Caco-2 (cell line): Measurements from ENCODE around the gene IFT74. TPM values are rescaled to one million over a fixed set of nuclear protein-coding genes. Genes with fewer than 3 reads are reported as not detected.

Source experiments
- BruUV-seq: library from RNA; stranded (reverse); fragments of 400-500 nt; replicated peaks from 2 replicates; lab custom pipeline; 2021; lab: Mats Ljungman, UMichigan
- CTCF ChIA-PET: fragments of 300-600 bp; sonication (Branson Sonifier 250); formaldehyde crosslinking; loops from one replicate; lab custom pipeline; 2022; ENCODE audit warnings: antibody characterized with exemption; lab: Charles Lee
- POLR2A ChIA-PET: fragments of 300-600 bp; sonication (Branson Sonifier 250); formaldehyde crosslinking; loops from one replicate; lab custom pipeline; 2022; ENCODE audit warnings: antibody characterized with exemption; lab: Charles Lee
- DNase-seq, 2 experiments: peaks; one replicate each; pipeline versions ENCODE4 v3.0.0 to v3.0.0-alpha.2; 2020 to 2022
- H3K27me3 ChIP-seq: replicated peaks from 2 replicates; pipeline ENCODE4 v1.6.0; 2011; ENCODE audit warnings: low read length; ENCODE audit not compliant: control insufficient read depth, insufficient read depth
- H3K36me3 ChIP-seq: 2 replicates; pipeline ENCODE4 v1.5.1; 2011; ENCODE audit warnings: low read length; ENCODE audit not compliant: control insufficient read depth, insufficient read depth
- H3K4me1 ChIP-seq: fragments of 250-450 bp; sonication (Bioruptor Pico); 2 replicates; pipeline ENCODE4 v1.5.1; 2020; ENCODE audit warnings: mild to moderate bottlenecking
- H3K4me3 ChIP-seq: 2 replicates; pipeline ENCODE4 v1.5.1; 2011; ENCODE audit warnings: low read depth, mild to moderate bottlenecking, control low read depth, low read length
- H3K9me3 ChIP-seq: fragments of 250-450 bp; sonication (Bioruptor Pico); 2 replicates; pipeline ENCODE4 v1.5.1; 2020; ENCODE audit warnings: mild to moderate bottlenecking, moderate library complexity
- H3K27ac Mint-ChIP-seq: one replicate; pipeline ENCODE4 v1.8.0; 2022; ENCODE audit warnings: mixed read lengths; ENCODE audit not compliant: unreplicated experiment
- H3K27me3 Mint-ChIP-seq: one replicate; pipeline ENCODE4 v1.8.0; 2022; ENCODE audit warnings: mixed read lengths; ENCODE audit not compliant: insufficient read depth, unreplicated experiment
- H3K36me3 Mint-ChIP-seq: one replicate; pipeline ENCODE4 v1.8.0; 2022; ENCODE audit warnings: mild to moderate bottlenecking, mixed read lengths; ENCODE audit not compliant: insufficient read depth, unreplicated experiment
- H3K4me1 Mint-ChIP-seq: one replicate; pipeline ENCODE4 v1.8.0; 2022; ENCODE audit warnings: low read depth, mixed read lengths; ENCODE audit not compliant: unreplicated experiment
- H3K4me3 Mint-ChIP-seq: one replicate; pipeline ENCODE4 v1.8.0; 2022; ENCODE audit warnings: mild to moderate bottlenecking, moderate library complexity, mixed read lengths; ENCODE audit not compliant: unreplicated experiment
- H3K9me3 Mint-ChIP-seq: one replicate; pipeline ENCODE4 v1.8.0; 2022; ENCODE audit warnings: mixed read lengths; ENCODE audit not compliant: unreplicated experiment
- CTCF ChIP-seq, 2 experiments: fragments of 200-600 bp in 1 of 2; IDR thresholded peaks; 1 replicate in 1 of 2; 2 replicates in 1 of 2; pipeline versions ENCODE4 v1.5.1 to v1.8.0; 2011 to 2022; ENCODE audit warnings: antibody characterized with exemption in 1 of 2, control low read depth in 1 of 2, inconsistent platforms in 1 of 2, low read depth in 1 of 2, low read length in 1 of 2, mild to moderate bottlenecking in 1 of 2, moderate library complexity in 1 of 2; ENCODE audit not compliant: insufficient read depth in 1 of 2, severe bottlenecking in 1 of 2, unreplicated experiment in 1 of 2
- intact Hi-C: fragments of 100-400 bp; cut with micrococcal nuclease; formaldehyde crosslinking; loops from one replicate; pipeline ENCODE4 v1.10.0; 2022; ENCODE audit not compliant: unreplicated experiment
- total RNA-seq: library from RNA; stranded (reverse); gene quantifications from 2 replicates; pipeline ENCODE4 v1.2.3, GENCODE V29; 2022

Gene IFT74
- total RNA-seq, 1 experiment from 2014 or later, result 3.7 TPM

GRCh38 chr9:26947736-26948135, 8.5 kb upstream of the IFT74 start:
- Mint-ChIP-seq H3K27ac (peak overlapping the region; percentile 100), H3K27me3 (no peaks in the 10 kb centered on the region), H3K9me3 (no peaks in the 10 kb centered on the region), H3K4me3 (peak overlapping the region; percentile 95), H3K4me1 (peaks cover 7% of the 10 kb centered on the region), H3K36me3 (peaks cover 6% of the 10 kb centered on the region)
- TSS peak; percentile 84 for BruUV-seq
- H3K4me1 ChIP-seq, result no peaks in the 10 kb centered on the region
- no peaks in the 10 kb centered on the region for H3K36me3 ChIP-seq
- DNase-seq, result no peak
- no peaks in the 10 kb centered on the region for H3K27me3 ChIP-seq
- no peaks in the 10 kb centered on the region for H3K9me3 ChIP-seq
- intact Hi-C loops, result loop anchor here (1.0 kb wide), 2 partner anchors 9 to 55 kb away; partner anchors contain the start of genes CAAP1 and IFT74
- H3K4me3 ChIP-seq, result peak overlapping the region; percentile 69
- no peak for TF ChIP-seq CTCF (IDR thresholded peaks at IDR 0.05; ENCODE audit: insufficient read depth in 1 of 2, low read depth in 1 of 2, low read length in 1 of 2, severe bottlenecking in 1 of 2, unreplicated experiment in 1 of 2)
- POLR2A ChIA-PET, result interaction anchor here (1.3 kb wide), 1 partner anchor 8 kb away, joined by 5 read pairs; the partner anchor contains the start of gene IFT74
- CTCF ChIA-PET, result interaction anchor here (0.6 kb wide), 1 partner anchor 129 kb away, joined by 5 read pairs; no protein-coding TSS in a partner anchor

GRCh38 chr9:26949637-26950069, 6.6 kb upstream of the IFT74 start:
- intact Hi-C loops, result no loop called here

GRCh38 chr9:26950521-26950920, 5.7 kb upstream of the IFT74 start:
- intact Hi-C loops, result no loop called here
- TF ChIP-seq CTCF (IDR thresholded peaks at IDR 0.05; ENCODE audit: insufficient read depth in 1 of 2, low read depth in 1 of 2, low read length in 1 of 2, severe bottlenecking in 1 of 2, unreplicated experiment in 1 of 2), result no peak
- no TSS peak for BruUV-seq
- Mint-ChIP-seq H3K27ac (no peak overlapping the region), H3K4me1 (peaks cover 5% of the 10 kb centered on the region), H3K27me3 (no peaks in the 10 kb centered on the region), H3K9me3 (no peaks in the 10 kb centered on the region), H3K4me3 (no peak overlapping the region), H3K36me3 (peaks cover 6% of the 10 kb centered on the region)
- H3K36me3 ChIP-seq, result no peaks in the 10 kb centered on the region
- H3K4me3 ChIP-seq, result no peak overlapping the region
- no peak for DNase-seq
- no peaks in the 10 kb centered on the region for H3K27me3 ChIP-seq
- CTCF ChIA-PET, result no interaction called here
- POLR2A ChIA-PET, result no interaction called here
- no peaks in the 10 kb centered on the region for H3K4me1 ChIP-seq
- H3K9me3 ChIP-seq, result no peaks in the 10 kb centered on the region

More at GRCh38 chr9:26949637-26950069, 6.6 kb upstream of the IFT74 start:
- no peaks in the 10 kb centered on the region for H3K36me3 ChIP-seq
- ChIA-PET POLR2A (no interaction called here), CTCF (no interaction called here)
- no peak overlapping the region for H3K27ac Mint-ChIP-seq
- no peak for DNase-seq
- H3K27me3 Mint-ChIP-seq, result no peaks in the 10 kb centered on the region
- no peak for TF ChIP-seq CTCF (IDR thresholded peaks at IDR 0.05; ENCODE audit: insufficient read depth in 1 of 2, low read depth in 1 of 2, low read length in 1 of 2, severe bottlenecking in 1 of 2, unreplicated experiment in 1 of 2)
- no TSS peak for BruUV-seq
- H3K4me1 ChIP-seq, result no peaks in the 10 kb centered on the region
- H3K4me3 ChIP-seq, result no peak overlapping the region
- no peak overlapping the region for H3K4me3 Mint-ChIP-seq
- H3K9me3 Mint-ChIP-seq, result no peaks in the 10 kb centered on the region
- H3K4me1 Mint-ChIP-seq, result peaks cover 7% of the 10 kb centered on the region
- H3K9me3 ChIP-seq, result no peaks in the 10 kb centered on the region
- no peaks in the 10 kb centered on the region for H3K27me3 ChIP-seq
- H3K36me3 Mint-ChIP-seq, result peaks cover 6% of the 10 kb centered on the region
